Measurements from ENCODE around the gene NEU3. TPM values are rescaled to one million over a fixed set of nuclear protein-coding genes. Genes with fewer than 3 reads are reported as not detected.

The NEU3 gene
- polyA plus RNA-seq (7.1 to 10.2 TPM (median 8.2 TPM) in 3 replicates), polyA minus RNA-seq (11.8 to 21.3 TPM (median 21.2 TPM) in 3 replicates)
- polyA plus RNA-seq (2011; ENCODE audit: low read depth) = 5.6 TPM
- polyA plus RNA-seq (2011; cell fraction: cytosol; rRNA removed) = 4.4 and 5.7 TPM in 2 replicates
- polyA plus RNA-seq (2011; cell fraction: nucleus; rRNA removed) = 19.7 and 19.9 TPM in 2 replicates
- polyA plus RNA-seq (2012; ENCODE audit: low replicate concordance) = 3.1 and 4.9 TPM in 2 replicates
- 16.1 TPM for polyA minus RNA-seq (2011; cell fraction: cytosol; rRNA and poly(A)+ RNA removed)
- polyA minus RNA-seq (2011; cell fraction: nucleus; rRNA and poly(A)+ RNA removed) = 21.2 and 24.8 TPM in 2 replicates

GRCh38 chr11:74988541-74989259 is at the start of gene NEU3:
Gene NEU3, plus strand, starts transcription at chr11:74988933. Its CDS starts 128 bp downstream, at chr11:74989061.
- DNase-seq (ENCODE audit: low read depth, low spot score) (peak; percentile 21), FAIRE-seq (peak; percentile 41)
- Histone ChIP-seq H3K9ac (ENCODE audit: control insufficient read depth, extremely low read depth, insufficient read depth, low read length) (peak within 1 kb of the TSS; percentile 80), H3K9me3 (ENCODE audit: control insufficient read depth, low read depth, low read length) (no peaks in the 10 kb centered on the region), H3K36me3 (ENCODE audit: control insufficient read depth in 2 of 2, extremely low read depth in 1 of 2, insufficient read depth in 2 of 2, low read length in 2 of 2) (peaks cover 0 to 4% of the 10 kb centered on the region in 2 experiments), H3K27ac (ENCODE audit: control insufficient read depth, insufficient read depth, low read length) (peak within 1 kb of the TSS; percentile 75), H4K20me1 (ENCODE audit: control insufficient read depth, extremely low read depth, insufficient read depth, low read length) (no peaks in the 10 kb centered on the region), H3K4me3 (ENCODE audit: control insufficient read depth in 2 of 3, extremely low read depth in 1 of 3, insufficient read depth in 2 of 3, low read depth in 1 of 3, low read length in 3 of 3) (peak within 1 kb of the TSS; percentile 74 to 85 (median 84)), H3K9me1 (ENCODE audit: control insufficient read depth, extremely low read depth, insufficient read depth, low read length) (no peaks in the 10 kb centered on the region), H3K27me3 (ENCODE audit: control insufficient read depth, extremely low read depth, insufficient read depth, low read length) (no peaks in the 10 kb centered on the region), H3K4me2 (ENCODE audit: control insufficient read depth, extremely low read depth, insufficient read depth, low read depth, low read length) (peak within 1 kb of the TSS; percentile 99), H3K79me2 (ENCODE audit: control insufficient read depth, insufficient read depth, low read length) (peaks cover 19% of the 10 kb centered on the region), H3K4me1 (ENCODE audit: control insufficient read depth, extremely low read depth, insufficient read depth, low read length) (peaks cover 21% of the 10 kb centered on the region), H2AFZ (ENCODE audit: control insufficient read depth, low read length) (peak within 1 kb of the TSS; percentile 83)
- dilution Hi-C loops (cut with MboI; ENCODE audit: extremely low pct_ligation_motif_present, low sequenced_read_pairs) = no loop called here
- no peak for TF ChIP-seq CTCF (optimal IDR thresholded peaks at IDR 0.05 in 1 of 3, IDR thresholded peaks at IDR 0.05 in 1 of 3, conservative IDR thresholded peaks at IDR 0.05 in 1 of 3; ENCODE audit: extremely low read depth in 1 of 3, insufficient read depth in 2 of 3, low read length in 3 of 3)
- no peak for TF ChIP-seq EZH2 (IDR thresholded peaks at IDR 0.05; ENCODE audit: low read length)

GRCh38 chr11:74941492-74941891 is 47.2 kb upstream of the NEU3 start:
- no peak for FAIRE-seq
- H4K20me1 ChIP-seq (ENCODE audit: control insufficient read depth, extremely low read depth, insufficient read depth, low read length) = no peaks in the 10 kb centered on the region
- H3K9me3 ChIP-seq (ENCODE audit: control insufficient read depth, low read depth, low read length) = no peaks in the 10 kb centered on the region
- H2AFZ ChIP-seq (ENCODE audit: control insufficient read depth, low read length) = no peak overlapping the region
- H3K9me1 ChIP-seq (ENCODE audit: control insufficient read depth, extremely low read depth, insufficient read depth, low read length) = no peaks in the 10 kb centered on the region
- H3K9ac ChIP-seq (ENCODE audit: control insufficient read depth, extremely low read depth, insufficient read depth, low read length) = no peak overlapping the region
- H3K79me2 ChIP-seq (ENCODE audit: control insufficient read depth, insufficient read depth, low read length) = no peaks in the 10 kb centered on the region
- H3K27ac ChIP-seq (ENCODE audit: control insufficient read depth, insufficient read depth, low read length) = no peak overlapping the region
- H3K36me3 ChIP-seq (ENCODE audit: control insufficient read depth in 2 of 2, extremely low read depth in 1 of 2, insufficient read depth in 2 of 2, low read length in 2 of 2) = peaks cover 4 to 6% of the 10 kb centered on the region in 2 experiments
- peak in 1 of 3 experiments; percentile 32 for TF ChIP-seq CTCF (optimal IDR thresholded peaks at IDR 0.05 in 1 of 3, IDR thresholded peaks at IDR 0.05 in 1 of 3, conservative IDR thresholded peaks at IDR 0.05 in 1 of 3; ENCODE audit: extremely low read depth in 1 of 3, insufficient read depth in 2 of 3, low read length in 3 of 3)
- TF ChIP-seq EZH2 (IDR thresholded peaks at IDR 0.05; ENCODE audit: low read length) = no peak
- no peak for DNase-seq (ENCODE audit: low read depth, low spot score)
- H3K4me3 ChIP-seq (ENCODE audit: control insufficient read depth in 2 of 3, extremely low read depth in 1 of 3, insufficient read depth in 2 of 3, low read depth in 1 of 3, low read length in 3 of 3) = no peak overlapping the region
- H3K4me1 ChIP-seq (ENCODE audit: control insufficient read depth, extremely low read depth, insufficient read depth, low read length) = peaks cover 45% of the 10 kb centered on the region
- H3K27me3 ChIP-seq (ENCODE audit: control insufficient read depth, extremely low read depth, insufficient read depth, low read length) = no peaks in the 10 kb centered on the region
- no peak overlapping the region for H3K4me2 ChIP-seq (ENCODE audit: control insufficient read depth, extremely low read depth, insufficient read depth, low read depth, low read length)
- dilution Hi-C loops (cut with MboI; ENCODE audit: extremely low pct_ligation_motif_present, low sequenced_read_pairs) = no loop called here
